CD4-positive, alpha-beta T cell treated with Interferon alpha-2 for 1 hour (primary cell): ENCODE results near the gene HSPA2.

ENCODE experiments used
- DNase-seq, 2 donors: peaks; one replicate each; pipeline ENCODE4 v3.0.0-alpha.2; 2020 to 2022

The HSPA2 gene

DNA sequence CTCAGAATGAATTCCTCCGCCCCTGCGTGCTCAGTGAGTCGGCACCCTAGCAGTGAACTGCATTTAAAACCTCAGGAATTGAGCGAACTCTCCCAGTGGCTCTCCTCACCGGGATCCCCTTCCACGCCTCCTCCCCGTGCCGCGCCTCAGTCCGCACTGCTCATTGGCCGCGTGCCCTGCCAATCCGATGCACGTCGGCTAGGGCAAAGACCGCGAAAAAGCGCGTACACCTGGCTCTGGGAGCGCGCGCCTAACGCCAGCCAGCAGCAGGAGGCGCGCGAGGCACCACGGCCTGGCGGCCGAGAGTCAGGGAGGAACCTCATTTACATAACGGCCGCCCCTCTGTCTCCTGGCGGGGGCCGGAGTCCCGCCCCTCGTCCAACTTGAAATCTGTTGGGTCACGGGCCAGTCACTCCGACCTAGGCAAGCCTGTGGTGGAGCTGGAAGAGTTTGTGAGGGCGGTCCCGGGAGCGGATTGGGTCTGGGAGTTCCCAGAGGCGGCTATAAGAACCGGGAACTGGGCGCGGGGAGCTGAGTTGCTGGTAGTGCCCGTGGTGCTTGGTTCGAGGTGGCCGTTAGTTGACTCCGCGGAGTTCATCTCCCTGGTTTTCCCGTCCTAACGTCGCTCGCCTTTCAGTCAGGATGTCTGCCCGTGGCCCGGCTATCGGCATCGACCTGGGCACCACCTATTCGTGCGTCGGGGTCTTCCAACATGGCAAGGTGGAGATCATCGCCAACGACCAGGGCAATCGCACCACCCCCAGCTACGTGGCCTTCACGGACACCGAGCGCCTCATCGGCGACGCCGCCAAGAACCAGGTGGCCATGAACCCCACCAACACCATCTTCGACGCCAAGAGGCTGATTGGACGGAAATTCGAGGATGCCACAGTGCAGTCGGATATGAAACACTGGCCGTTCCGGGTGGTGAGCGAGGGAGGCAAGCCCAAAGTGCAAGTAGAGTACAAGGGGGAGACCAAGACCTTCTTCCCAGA lies at the start of gene HSPA2:
HSPA2 (plus strand) TSS at position 534 of the 995 bp plus-strand sequence; CDS start at position 643, 109 bp downstream.
- DNase-seq: peak; percentile 96 to 97

DNA sequence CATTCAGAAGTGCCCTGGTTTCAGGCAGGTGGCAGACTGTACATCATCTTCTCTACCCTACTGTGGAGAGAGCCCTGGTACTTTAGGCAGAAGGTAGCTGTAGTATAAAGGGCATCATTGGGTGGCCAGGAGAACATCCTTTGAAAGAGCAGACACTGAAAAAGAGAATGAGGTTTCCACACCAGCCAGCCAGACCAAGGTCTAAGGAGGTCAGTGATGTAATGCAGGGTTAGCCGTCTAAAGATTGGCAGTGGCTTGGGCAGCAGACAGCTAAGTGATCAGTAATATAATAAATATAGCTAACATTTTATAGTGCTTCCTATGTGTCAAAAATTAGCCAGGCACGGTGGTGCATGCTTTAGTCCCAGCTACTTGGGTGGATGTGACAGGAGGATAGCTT lies 48.9 kb upstream of the HSPA2 start:
- no peak for DNase-seq

DNA sequence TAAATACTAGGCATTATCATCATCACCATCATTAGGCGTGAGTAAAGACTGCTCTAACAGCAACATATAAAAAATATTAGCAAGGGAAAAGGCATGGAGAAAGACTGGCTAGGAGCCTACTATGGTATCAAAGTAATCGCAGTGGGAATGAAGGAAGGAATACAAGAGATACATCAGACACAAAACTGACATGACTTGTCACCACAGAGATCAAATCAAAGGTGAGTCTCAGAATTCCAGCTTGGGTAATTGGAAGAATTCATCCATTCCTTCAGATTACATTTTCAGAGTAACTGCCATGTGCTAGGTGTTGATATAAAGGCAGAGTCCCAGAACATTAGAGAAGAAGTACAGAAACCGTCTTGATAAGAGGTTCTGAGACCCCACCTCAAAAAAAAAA lies 47.1 kb upstream of the HSPA2 start:
- DNase-seq: no peak

DNA sequence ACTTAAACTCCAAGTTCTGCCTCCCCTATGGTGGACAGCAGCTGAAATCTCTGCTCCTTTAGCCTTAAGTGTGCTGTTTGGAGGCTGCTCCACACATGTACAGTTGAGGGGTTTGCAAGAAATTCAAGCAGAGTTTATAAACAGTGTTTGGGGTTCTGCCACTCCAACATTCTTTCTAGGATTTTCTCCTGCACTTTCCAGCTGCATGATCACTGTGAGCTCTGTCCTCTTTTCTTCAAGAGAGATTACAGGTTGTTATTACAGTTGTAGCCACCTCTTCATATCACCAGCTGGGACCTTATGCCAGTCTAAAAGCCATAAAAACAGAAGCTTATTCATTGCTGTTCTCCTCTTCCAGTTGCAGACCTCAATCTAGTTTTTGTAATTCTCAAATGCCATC lies 45.3 kb upstream of the HSPA2 start:
- DNase-seq: no peak

DNA sequence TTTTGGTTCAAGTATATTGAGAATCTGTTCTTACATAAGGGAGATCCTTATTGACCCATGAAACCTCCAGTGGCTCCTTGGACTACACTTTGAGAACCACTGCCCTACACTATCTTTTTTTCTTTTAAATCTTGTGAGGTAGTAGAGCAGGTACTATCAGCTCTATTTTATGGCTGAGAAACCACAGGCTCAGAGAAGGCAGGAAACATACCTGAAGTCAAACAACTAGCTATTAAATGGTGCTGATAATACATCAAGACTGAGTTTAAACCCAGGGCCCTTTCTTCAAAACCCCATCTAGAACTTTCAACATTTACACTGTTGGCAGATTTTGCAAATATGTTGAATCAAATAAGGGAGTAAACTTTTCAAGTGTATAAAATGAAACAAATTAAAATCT lies 43.8 kb upstream of the HSPA2 start:
- no peak for DNase-seq

DNA sequence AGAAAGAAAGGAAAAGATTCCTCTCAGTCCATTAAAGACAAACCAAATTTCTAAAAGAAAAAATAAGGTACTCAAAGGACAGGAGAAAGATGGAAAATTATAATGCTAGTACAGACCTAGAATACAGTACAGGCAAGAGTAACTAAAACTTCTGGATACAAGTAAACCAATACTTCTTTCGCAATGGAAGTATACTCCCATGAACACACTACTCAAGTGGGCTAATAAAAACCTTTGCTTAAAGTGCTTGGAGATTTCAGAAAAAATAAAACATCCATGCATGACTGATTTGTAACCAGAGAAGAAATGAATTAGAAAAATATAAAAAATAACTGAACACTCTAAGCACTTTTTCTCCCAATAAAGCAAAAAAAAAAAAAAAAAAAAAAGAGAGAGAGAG lies 40.5 kb upstream of the HSPA2 start:
- DNase-seq: no peak

DNA sequence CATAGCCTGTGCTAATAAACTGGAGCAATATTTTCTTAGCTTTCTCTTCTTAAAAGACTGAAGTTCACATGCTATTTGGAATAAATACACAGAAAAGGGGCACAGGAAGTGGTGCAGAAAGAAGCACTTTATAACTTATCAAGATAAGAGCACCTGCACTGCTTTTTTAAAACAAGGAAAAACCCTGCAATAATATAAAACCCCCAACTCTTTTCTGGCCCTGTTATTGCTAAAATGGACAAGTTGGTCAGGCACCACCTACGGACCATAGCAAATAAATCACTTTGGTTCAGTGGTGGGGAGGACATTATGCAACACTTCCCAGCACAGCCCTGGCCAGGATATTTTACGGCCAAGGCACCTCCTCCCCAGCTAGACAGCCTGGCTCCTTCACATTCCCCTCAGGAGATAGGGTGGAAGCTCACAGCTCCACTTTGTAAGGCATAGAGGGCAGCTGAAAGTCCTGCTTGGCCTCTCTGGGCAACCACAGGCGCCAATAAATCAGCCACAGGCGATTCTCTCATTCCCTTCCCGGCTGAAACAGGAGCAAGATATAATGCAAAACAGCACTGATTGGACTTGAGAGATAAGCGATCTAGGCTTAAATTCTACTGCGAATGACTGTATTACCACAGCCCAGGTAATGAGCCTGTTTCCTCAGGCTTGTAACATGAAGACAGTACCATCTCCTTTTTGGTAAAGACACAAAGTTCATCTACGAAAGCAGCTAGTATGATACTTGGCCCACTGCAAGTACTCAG lies 39.0 kb upstream of the HSPA2 start:
- DNase-seq: peak in 1 of 2 donors; percentile 55

DNA sequence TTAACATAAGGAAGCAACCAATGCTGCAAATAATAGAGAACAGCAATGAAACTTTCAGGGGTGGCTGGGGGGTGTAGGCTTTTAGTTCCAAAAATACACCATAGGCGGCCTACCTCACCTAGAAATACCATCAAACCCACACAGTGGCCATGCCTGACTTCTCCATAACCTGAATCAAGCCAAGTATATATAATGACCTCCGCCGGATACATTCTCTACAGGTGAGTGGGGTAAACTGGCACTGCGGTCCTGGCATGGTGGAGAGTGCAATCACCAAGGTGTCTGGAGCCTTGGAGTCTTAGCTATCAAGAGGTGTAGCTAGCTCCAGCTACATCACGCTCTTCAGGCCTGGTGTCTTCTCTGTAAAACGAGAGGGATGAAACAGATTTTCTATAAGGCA lies 38.1 kb upstream of the HSPA2 start:
- DNase-seq: peak in 1 of 2 donors; percentile 48

DNA sequence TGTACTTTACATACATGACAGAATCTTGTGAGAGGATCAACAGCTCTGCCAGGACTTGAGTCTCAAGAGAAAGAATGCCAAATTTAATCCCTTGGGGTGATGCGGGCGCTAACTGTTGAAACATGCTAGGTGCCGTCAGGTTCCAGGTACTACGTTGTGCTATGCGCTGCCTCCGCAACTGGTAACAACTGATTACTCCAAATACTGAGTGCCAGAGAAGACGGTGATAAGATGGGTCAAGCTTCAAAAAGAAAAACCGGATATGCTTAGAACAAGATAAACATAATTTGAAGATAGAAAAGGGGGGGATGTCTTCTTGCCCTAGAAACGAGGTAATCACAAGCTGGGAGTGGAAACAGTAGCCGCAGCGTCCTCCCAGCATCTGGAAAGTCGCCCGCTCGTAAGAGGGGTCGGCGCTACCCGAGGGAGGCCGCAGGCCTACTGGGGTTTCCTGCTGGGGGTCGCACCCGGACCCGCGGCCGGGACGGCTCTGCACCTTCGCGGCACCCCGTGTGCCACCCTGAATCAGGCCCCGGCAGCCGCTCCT lies 37.6 kb upstream of the HSPA2 start:
- DNase-seq: peak; percentile 15 to 52

DNA sequence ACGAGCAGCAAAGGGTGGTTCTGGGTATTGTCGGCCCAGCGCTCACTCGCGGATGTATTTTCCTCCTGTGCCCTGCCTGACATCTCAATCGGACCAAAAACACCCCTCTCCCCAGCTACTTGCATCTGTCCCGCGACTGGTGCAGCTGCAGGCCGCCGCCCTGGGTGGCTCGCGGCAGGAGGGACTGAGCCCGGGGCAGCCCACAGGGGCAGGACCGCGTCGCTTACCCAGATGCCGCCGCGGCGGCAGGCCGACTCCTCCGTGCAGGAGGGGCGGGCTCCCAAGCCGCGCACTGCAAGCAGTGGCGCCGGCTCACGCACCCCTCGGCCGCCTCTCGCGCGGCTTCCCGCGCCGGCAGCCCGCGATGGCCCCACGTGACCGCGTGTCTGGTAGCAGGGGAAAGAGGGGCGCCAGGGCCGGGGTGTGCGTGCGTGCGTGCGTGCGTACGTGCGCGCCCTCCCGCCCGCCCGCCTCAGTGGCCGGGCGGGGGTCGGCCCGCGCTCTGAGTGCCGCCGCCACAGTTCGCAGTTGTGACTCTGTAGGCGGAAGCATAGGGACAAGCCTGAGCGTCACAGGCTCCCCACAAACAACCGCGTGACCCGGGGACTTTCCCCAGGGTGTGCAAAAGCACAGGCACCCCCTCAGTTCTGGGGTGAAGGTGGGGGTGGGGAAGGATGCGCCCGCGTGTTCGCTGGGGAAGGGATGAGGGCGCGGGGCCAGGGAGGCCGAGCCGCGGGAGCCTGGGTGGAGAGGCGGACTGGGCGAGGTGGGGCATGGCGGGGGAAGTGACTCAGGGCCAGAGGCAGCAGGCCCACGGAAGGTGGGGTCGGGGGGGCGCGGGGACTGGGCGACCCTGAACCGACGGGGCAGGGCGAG lies 36.9 kb upstream of the HSPA2 start, which contains the start of gene ZBTB25:
ZBTB25 (minus strand) TSS at position 405 of the 876 bp plus-strand sequence. CDS start 13,305 bp downstream, outside the sequence.
- peak; percentile 97 for DNase-seq

DNA sequence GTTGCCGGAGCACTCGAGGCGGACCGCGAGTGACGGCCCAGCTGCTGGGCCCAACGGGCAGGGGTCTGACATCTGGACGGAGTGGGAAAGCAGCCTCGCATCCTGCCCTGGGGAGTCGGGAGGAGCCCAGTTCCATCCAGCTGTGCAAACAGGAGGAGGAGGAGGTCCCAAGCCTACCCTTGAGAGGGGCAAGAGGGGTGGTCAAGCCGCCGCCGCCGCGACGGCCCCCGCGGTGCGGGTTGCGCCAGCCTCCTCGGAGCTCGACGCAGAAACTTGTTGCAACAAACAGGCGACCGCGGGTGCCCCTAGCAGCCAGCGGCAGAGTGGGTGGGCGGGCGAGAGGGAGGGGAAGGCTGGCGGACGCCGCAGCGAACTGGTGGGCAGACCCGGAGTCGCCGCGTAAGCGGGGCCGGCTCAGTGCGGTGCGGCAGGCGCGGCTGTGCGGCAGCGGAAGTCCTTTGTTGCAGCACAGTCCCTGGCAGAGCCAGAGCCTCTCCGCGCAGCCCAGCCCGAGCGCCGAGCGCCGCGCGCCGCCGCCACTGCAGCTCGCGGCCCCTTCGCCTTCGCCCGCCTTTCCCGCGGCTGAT lies 36.1 kb upstream of the HSPA2 start, which contains the start of gene ZBTB1:
ZBTB1 (plus strand) TSS at position 461 of the 587 bp plus-strand sequence. CDS start 16,735 bp downstream, outside the sequence.
- DNase-seq: peak; percentile 85 to 87

DNA sequence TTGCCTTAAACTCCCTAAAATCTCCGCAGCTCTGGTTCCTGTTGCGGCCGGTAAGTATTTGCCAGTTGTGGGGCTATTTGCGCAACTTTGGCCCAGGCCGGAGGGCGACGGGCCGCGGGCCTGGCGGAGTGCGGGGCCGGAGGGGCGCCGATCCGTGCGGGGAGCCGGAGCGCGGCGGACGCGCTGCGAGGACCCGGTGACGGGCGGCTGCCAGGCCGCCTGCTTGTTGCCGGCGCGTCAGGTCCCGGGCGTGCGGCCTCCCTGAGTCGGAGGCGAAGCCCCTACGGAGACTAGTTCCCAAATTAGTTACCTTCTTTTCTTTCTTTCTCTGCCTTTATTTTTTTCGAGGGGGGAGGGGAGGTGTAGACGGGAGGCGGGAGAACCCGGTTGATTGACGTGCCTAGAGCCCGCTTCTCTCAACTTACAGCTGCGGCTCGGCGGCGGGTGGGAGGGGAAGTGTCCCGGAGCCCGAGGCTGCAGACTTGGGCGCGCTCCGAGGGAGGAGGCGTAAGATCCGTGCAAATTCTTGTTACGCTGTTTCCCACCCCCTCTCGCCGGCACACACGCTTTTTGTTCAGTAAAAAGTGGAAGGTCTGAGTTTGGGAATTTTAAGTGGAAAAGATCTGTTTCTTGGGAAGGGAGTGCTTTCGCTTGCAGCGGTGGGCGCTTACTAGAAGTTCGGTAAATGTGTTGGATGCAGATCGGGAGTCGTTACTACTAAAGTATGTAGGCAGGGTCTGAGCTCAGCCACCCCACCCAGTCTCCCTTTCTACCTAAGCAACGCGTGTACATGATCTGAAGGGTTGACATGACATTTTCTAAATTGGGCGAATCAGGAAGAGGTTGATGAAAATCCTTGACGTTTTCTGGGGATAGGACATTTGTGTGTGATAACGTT lies 35.4 kb upstream of the HSPA2 start:
- DNase-seq: peak; percentile 82 to 87

DNA sequence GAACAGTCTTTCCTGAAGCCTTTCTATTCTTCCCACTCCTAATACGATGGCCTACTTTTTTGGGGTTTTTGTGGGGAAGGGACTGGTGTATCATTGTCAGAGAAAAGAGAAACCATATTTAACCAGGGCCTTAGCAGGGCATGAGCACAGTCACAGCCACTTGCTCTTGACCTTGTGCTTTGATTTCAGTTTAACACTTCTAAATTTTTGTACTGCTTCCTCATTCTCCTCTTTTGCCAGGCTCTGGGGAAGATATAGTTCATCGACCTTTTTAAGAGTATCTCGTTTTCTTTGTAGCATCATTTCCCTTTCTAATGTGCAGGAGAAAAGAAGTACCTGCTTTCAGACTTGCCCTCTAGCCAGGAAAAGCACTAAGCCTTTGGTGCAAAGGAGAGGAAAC lies 33.8 kb upstream of the HSPA2 start:
- peak in 1 of 2 donors; percentile 21 for DNase-seq

DNA sequence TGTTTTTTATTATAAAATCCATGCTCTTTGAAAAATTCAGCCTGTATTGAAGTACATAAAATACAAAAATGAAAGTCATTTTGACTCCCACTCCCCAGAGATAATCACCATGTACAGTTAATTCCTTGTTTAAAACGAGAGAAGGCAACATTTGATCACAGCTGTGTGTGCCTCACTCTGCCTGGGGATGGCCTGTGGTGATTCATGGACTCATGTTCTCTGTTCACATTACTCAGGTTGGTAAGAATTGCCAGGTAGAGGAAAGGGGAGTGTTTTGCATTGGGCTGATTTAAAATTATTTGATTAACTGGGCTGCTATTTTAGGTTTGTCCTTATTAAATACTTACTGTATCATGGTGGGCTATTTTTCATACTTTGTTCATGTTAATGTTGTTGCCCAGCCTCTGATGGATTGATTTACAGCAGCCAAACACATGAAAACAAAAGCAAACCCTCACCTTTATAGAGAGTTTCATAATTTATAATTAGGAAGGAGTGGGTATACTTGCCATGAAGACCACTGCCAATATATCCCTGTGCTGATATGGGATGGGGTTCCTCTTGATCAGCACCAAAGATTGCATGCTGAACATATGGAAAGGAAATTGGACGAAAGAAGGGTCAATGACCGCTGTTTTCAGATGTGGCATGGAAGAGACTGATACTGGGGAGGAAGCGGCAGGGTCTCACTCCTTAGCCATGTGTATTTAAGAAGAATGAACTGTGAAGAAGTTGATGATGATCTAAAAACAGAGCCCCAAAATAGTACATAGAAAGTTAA lies 33.0 kb upstream of the HSPA2 start:
- peak in 1 of 2 donors; percentile 24 for DNase-seq

DNA sequence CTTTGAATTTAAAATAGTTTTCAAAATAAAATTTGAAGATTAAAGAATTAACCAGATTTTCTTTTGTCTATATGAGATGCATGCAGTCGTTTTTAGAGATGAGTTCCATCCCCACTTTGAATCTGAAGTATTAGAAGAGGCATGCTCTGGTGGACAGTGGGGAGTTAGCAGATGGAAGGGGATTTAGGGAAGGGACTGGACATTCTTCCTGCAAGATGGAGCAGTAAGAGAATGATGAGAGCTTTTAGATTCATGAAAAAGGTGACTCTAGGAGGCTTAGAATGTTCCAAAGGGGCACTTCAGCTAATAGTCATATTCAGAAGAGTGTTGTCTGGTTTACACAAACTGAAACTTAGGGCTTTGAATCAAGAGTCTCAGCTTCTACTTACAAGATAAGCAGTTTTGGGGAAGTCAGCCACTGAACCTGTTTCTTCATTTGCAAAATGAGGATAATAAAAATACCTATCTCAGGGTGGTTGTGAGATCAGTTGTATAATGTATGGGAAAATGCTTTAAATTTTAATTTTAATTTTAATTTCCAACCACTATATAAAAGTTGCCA lies 32.2 kb upstream of the HSPA2 start:
- peak in 1 of 2 donors; percentile 28 for DNase-seq

DNA sequence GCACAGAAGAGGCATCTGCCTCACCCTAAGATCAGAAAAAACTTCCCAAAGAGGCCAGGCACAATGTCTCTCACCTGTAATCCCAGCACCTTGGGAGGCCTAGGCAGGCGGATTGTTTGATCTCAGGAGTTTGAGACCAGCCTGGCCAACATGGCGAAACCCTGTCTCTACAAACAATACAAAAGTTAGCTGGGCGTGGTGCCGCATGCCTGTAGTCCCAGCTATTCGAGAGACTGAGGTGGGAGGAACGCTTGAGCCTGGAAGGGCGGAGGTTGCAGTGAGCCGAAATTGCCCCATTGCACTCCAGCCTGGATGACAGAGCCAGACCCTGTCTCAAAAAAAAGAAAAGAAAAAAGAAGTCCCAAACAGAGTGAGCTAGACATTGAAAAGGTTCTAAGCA lies 31.5 kb upstream of the HSPA2 start:
- no peak for DNase-seq

DNA sequence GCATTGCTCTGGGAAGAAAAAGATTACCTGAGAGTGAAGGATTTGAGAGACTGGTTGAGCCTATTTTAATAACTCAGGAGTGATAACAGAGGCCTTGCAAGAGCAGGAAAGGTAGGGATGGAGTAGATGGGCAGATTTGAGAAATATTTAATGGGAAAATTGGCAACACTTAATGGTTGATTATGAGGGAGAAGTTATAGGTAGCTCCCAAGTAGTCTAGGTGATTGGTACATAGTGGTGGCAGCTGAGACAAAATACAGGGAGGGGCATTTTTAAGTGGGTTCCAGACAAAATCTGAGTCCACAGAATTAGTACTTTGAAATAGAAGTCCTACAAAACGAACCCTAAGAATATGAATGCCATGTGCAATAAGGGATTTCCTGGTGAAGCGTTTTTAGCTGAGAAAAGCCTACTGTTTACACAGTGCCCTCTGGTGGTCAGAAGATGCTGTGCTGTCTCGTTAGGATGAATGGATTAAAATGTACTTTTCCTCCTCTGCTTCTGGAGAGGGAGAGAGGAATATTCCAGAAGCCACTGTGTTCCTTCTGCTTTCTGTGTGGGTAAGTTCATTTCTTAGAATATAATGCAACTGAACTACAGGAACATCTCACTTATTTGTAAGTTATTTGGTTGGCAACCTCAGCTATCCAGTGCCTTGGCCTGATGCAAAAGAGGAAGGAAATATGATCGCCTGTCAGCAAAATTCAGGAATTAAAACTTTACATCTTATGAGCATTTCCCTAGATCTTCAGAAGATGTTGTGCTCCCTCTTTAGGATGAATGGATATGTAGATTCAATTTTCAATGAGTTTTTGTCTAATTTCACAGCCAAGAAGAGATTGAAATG lies 29.5 kb upstream of the HSPA2 start:
- peak; percentile 55 to 81 for DNase-seq

DNA sequence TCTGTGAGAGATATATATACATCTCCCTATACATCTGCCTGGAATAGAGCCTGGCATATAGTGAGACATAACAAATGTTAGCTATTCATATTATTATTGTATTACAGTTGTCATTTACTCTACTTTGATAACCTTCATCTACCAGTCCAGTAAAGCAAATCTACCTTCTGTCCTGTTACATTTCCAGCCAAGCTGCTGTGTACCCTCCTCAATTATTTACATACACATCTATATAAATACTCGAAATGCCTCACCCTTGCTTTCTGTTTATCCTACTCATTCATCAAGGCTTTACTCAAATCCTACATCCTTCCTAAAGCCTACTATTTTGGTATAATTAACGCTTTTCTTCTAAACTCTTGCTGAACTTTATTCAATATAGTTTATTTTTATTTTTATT lies 27.3 kb upstream of the HSPA2 start:
- no peak for DNase-seq
